H9 (cell line): ENCODE results near the gene PPFIBP2. TPM values are rescaled to one million over a fixed set of nuclear protein-coding genes. Genes with fewer than 3 reads are reported as not detected.

Experiments used
- DNase-seq: peaks from one replicate; pipeline ENCODE4 v3.0.0-alpha.2; 2017
- H2AFZ ChIP-seq: one replicate; pipeline ENCODE4 v1.6.1; 2013; ENCODE audit warnings: mild to moderate bottlenecking, low read length, control low read depth, moderate library complexity
- H2AK5ac ChIP-seq: 2 replicates; pipeline ENCODE4 v1.6.1; 2013; ENCODE audit warnings: low read length, control low read depth, mixed read lengths; ENCODE audit not compliant: insufficient read length
- H2BK120ac ChIP-seq: one replicate; pipeline ENCODE4 v1.6.1; 2013; ENCODE audit warnings: low read depth, mild to moderate bottlenecking, low read length, control low read depth, inconsistent platforms; ENCODE audit not compliant: poor library complexity, severe bottlenecking
- H2BK12ac ChIP-seq: 2 replicates; pipeline ENCODE4 v1.6.1; 2013; ENCODE audit warnings: low read length, control low read depth, mixed read lengths, low read depth; ENCODE audit not compliant: insufficient read length
- H2BK15ac ChIP-seq: 2 replicates; pipeline ENCODE4 v1.6.1; 2013; ENCODE audit warnings: low read depth, low read length, control low read depth
- H2BK20ac ChIP-seq: one replicate; pipeline ENCODE4 v1.6.1; 2013; ENCODE audit warnings: low read depth, mild to moderate bottlenecking, low read length, control low read depth, inconsistent platforms; ENCODE audit not compliant: poor library complexity, severe bottlenecking
- H2BK5ac ChIP-seq: 2 replicates; pipeline ENCODE4 v1.6.1; 2013; ENCODE audit warnings: low read length, control low read depth, mixed read lengths; ENCODE audit not compliant: insufficient read length
- H3K14ac ChIP-seq: 2 replicates; pipeline ENCODE4 v1.6.1; 2013; ENCODE audit warnings: low read length, control low read depth; ENCODE audit not compliant: insufficient read depth
- H3K18ac ChIP-seq: 2 replicates; pipeline ENCODE4 v1.6.1; 2013; ENCODE audit warnings: low read depth, mild to moderate bottlenecking, mixed read lengths, low read length, control low read depth; ENCODE audit not compliant: insufficient read length
- H3K23ac ChIP-seq: 2 replicates; pipeline ENCODE4 v1.6.1; 2013; ENCODE audit warnings: low read length, control low read depth, mixed read lengths, low read depth; ENCODE audit not compliant: insufficient read length
- H3K23me2 ChIP-seq: 2 replicates; pipeline ENCODE4 v1.6.1; 2013; ENCODE audit warnings: low read depth, mild to moderate bottlenecking, mixed read lengths, low read length, control low read depth; ENCODE audit not compliant: insufficient read length, poor library complexity, severe bottlenecking
- H3K27ac ChIP-seq: 2 replicates; pipeline ENCODE4 v1.5.1; 2013; ENCODE audit warnings: low read length, control low read depth, mixed read lengths, low read depth; ENCODE audit not compliant: insufficient read length
- H3K27me3 ChIP-seq: 2 replicates; pipeline ENCODE4 v1.6.1; 2013; ENCODE audit warnings: low read length, control low read depth, inconsistent platforms; ENCODE audit not compliant: insufficient read depth
- H3K4ac ChIP-seq: 2 replicates; pipeline ENCODE4 v1.6.1; 2013; ENCODE audit warnings: low read depth, mild to moderate bottlenecking, control low read depth, inconsistent platforms, low read length, moderate library complexity
- H3K4me1 ChIP-seq: 2 replicates; pipeline ENCODE4 v1.6.1; 2013; ENCODE audit warnings: low read length, control low read depth, inconsistent platforms; ENCODE audit not compliant: insufficient read depth
- H3K4me2 ChIP-seq: 2 replicates; pipeline ENCODE4 v1.6.1; 2013; ENCODE audit warnings: low read length, control low read depth, mixed read lengths; ENCODE audit not compliant: insufficient read length, insufficient read depth
- H3K56ac ChIP-seq: 2 replicates; pipeline ENCODE4 v1.6.1; 2013; ENCODE audit warnings: low read depth, mild to moderate bottlenecking, mixed read lengths, low read length, control low read depth; ENCODE audit not compliant: insufficient read length
- H3K79me1 ChIP-seq: 2 replicates; pipeline ENCODE4 v1.6.1; 2013; ENCODE audit warnings: low read depth, mild to moderate bottlenecking, moderate library complexity, low read length, control low read depth, inconsistent platforms; ENCODE audit not compliant: insufficient read depth, poor library complexity, severe bottlenecking
- H3K79me2 ChIP-seq: 2 replicates; pipeline ENCODE4 v1.6.1; 2013; ENCODE audit warnings: low read length, control low read depth, inconsistent platforms; ENCODE audit not compliant: insufficient read depth
- H3K9ac ChIP-seq: 2 replicates; pipeline ENCODE4 v1.6.1; 2013; ENCODE audit warnings: low read length, control low read depth, mixed read lengths; ENCODE audit not compliant: insufficient read length; ENCODE audit errors: extremely low read depth
- H3K9me3 ChIP-seq: one replicate; pipeline ENCODE4 v1.6.1; 2013; ENCODE audit warnings: low read depth, low read length, inconsistent platforms; ENCODE audit not compliant: control insufficient read depth
- H3T11ph ChIP-seq: one replicate; pipeline ENCODE4 v1.6.1; 2013; ENCODE audit warnings: mild to moderate bottlenecking, low read length, control low read depth, inconsistent platforms
- H4K20me1 ChIP-seq: one replicate; pipeline ENCODE4 v1.6.1; 2013; ENCODE audit not compliant: control insufficient read depth, insufficient read length, insufficient read depth
- H4K5ac ChIP-seq: 2 replicates; pipeline ENCODE4 v1.6.1; 2013; ENCODE audit warnings: low read depth, mild to moderate bottlenecking, mixed read lengths, low read length, control low read depth; ENCODE audit not compliant: insufficient read length
- H4K8ac ChIP-seq: replicated peaks from 2 replicates; pipeline ENCODE4 v1.6.1; 2013; ENCODE audit warnings: low read length, control low read depth, mixed read lengths, low read depth; ENCODE audit not compliant: insufficient read length
- H4K91ac ChIP-seq: 2 replicates; pipeline ENCODE4 v1.6.1; 2013; ENCODE audit warnings: low read depth, mild to moderate bottlenecking, moderate library complexity, mixed read lengths, low read length, control low read depth; ENCODE audit not compliant: insufficient read length
- H3K27ac Mint-ChIP-seq, 3 experiments: 2 replicates in 2 of 3; 3 replicates in 1 of 3; pipeline ENCODE4 v1.8.0; 2020 to 2021; ENCODE audit warnings: mixed read lengths in 3 of 3, mild to moderate bottlenecking in 1 of 3, moderate library complexity in 1 of 3
- H3K27me3 Mint-ChIP-seq: 2 replicates; pipeline ENCODE4 v1.8.0; 2021; ENCODE audit warnings: low read depth, mild to moderate bottlenecking, moderate library complexity, mixed read lengths
- H3K36me3 Mint-ChIP-seq, 3 experiments: 2 replicates in 2 of 3; 3 replicates in 1 of 3; pipeline ENCODE4 v1.8.0; 2020 to 2021; ENCODE audit warnings: low read depth in 3 of 3, mixed read lengths in 3 of 3; ENCODE audit not compliant: insufficient read depth in 1 of 3
- H3K4me1 Mint-ChIP-seq, 2 experiments: 2 replicates each; pipeline ENCODE4 v1.8.0; 2020; ENCODE audit warnings: mixed read lengths in 2 of 2
- H3K4me3 Mint-ChIP-seq, 2 experiments: 2 replicates in 1 of 2; 3 replicates in 1 of 2; pipeline ENCODE4 v1.8.0; 2020 to 2021; ENCODE audit warnings: mild to moderate bottlenecking in 2 of 2, mixed read lengths in 2 of 2, moderate library complexity in 1 of 2
- H3K9me3 Mint-ChIP-seq, 2 experiments: 2 replicates in 1 of 2; 3 replicates in 1 of 2; pipeline ENCODE4 v1.8.0; 2020; ENCODE audit warnings: mild to moderate bottlenecking in 2 of 2, mixed read lengths in 2 of 2, moderate library complexity in 1 of 2
- CTCF ChIP-seq: fragments of 200-600 bp; sonication (generic); conservative IDR thresholded peaks from 3 replicates; pipeline ENCODE4 v1.8.0; 2021; ENCODE audit warnings: antibody characterized with exemption, mild to moderate bottlenecking
- WGBS: extraction: QIAGEN DNeasy Blood & Tissue Kit; methylation state at CpG from one replicate; pipeline ENCODE4 v1.1.7; 2013; ENCODE audit warnings: missing lambda C conversion rate, low lambda C conversion rate, mixed read lengths; ENCODE audit not compliant: insufficient read length; ENCODE audit errors: extremely low coverage; 5-methylcytosine and 5-hydroxymethylcytosine counted together
- total RNA-seq: library from RNA; stranded (reverse); gene quantifications from 2 replicates; pipeline ENCODE4 v1.2.1, GENCODE V29; 2021

PPFIBP2 gene
- total RNA-seq, 1 experiment from 2014 or later = 8.3 TPM

GRCh38 chr11:7589861-7590260 lies 76.1 kb downstream of the PPFIBP2 start:
- no peak overlapping the region for H3K14ac ChIP-seq

More at GRCh38 chr11:7589861-7590260, 76.1 kb downstream of the PPFIBP2 start:
- no peaks in the 10 kb centered on the region for H3K9me3 Mint-ChIP-seq
- Histone ChIP-seq H3K18ac (no peak overlapping the region), H3K23me2 (no peaks in the 10 kb centered on the region), H3K79me2 (no peaks in the 10 kb centered on the region), H2BK15ac (no peak overlapping the region), H2BK20ac (no peak overlapping the region), H2AFZ (no peak overlapping the region), H3K4me2 (no peak overlapping the region), H3K9ac (no peak overlapping the region), H2BK12ac (no peak overlapping the region), H3K56ac (no peak overlapping the region), H3K27ac (no peak overlapping the region), H2AK5ac (no peak overlapping the region), H3T11ph (no peak overlapping the region), H4K8ac (no peak overlapping the region), H3K23ac (no peak overlapping the region), H4K91ac (no peak overlapping the region), H3K4me1 (peaks cover under 1% of the 10 kb centered on the region; the same call in 1 of the 2 replicates), H2BK5ac (no peak overlapping the region), H3K79me1 (no peaks in the 10 kb centered on the region), H4K20me1 (no peaks in the 10 kb centered on the region), H3K9me3 (no peaks in the 10 kb centered on the region), H3K4ac (no peak overlapping the region), H4K5ac (no peak overlapping the region), H3K27me3 (no peaks in the 10 kb centered on the region), H2BK120ac (no peak overlapping the region)
- peaks cover 0 to 8% (median 2%) of the 10 kb centered on the region in 3 experiments; a peak in 4 of 7 replicates for H3K36me3 Mint-ChIP-seq
- no peak for DNase-seq
- TF ChIP-seq CTCF = no peak
- H3K4me1 Mint-ChIP-seq = peaks cover 22 to 34% of the 10 kb centered on the region in 2 experiments
- no CpG with 5 or more reads among the region's 2 CpGs for WGBS
- no peak overlapping the region for H3K4me3 Mint-ChIP-seq
- no peak overlapping the region for H3K27ac Mint-ChIP-seq
- no peaks in the 10 kb centered on the region; the same call in 1 of the 2 replicates for H3K27me3 Mint-ChIP-seq
